ENCODE measurements around the gene PDILT.

The PDILT gene

DNA sequence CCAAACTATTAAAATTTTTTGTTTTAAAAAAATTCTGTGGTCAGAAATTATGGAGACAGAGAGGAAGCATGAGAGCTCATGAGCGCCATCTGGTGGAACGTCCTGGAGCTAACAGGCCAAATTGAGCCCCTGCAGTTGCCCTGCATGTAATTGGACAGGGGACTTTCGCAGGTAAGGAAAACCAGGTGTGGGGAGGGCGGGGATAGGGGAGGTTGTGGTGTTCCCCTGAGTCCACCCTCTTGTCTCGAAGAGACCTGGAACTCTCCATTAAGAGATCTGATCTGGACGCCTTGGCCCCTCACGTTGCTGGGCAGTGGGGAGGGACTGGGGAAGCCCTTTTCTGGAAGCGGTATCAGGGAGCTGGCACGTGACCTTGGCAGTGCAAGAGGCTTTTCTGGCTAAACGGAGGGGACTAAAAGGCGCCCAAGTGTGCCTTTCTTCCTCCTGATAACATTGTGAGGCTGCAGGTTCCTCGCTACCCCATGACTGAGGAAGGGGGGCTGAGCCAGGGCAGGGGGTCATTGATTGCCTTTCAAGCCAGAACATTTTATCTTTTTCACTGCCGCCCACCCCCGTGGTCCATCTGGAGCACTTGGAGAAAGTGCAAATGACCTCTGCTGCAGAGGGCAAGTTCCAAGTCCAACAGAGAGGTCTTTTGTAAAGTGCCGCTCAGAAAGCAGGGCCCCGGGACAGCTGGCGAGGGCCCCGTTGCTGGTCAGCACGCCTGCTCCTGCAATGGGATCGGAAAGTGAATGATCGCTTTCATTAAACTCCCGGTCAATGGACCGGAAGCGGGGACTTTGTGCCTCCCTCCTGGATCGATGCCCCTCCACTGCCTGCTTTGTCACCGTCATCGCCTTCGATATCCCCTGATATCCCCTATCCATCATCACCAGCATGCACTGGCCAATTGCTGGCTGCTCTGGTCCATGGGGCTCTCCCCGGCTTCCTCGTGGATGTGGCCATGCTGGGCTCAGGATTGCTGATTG lies 18.4 kb downstream of the PDILT start:
- H3K9ac ChIP-seq (ENCODE audit: low read length): no peak overlapping the region
- H3K36me3 ChIP-seq (ENCODE audit: control insufficient read depth, insufficient read depth, low read length): no peaks in the 10 kb centered on the region
- H3K9me3 ChIP-seq (ENCODE audit: control insufficient read depth, insufficient read depth, low read depth, low read length): no peaks in the 10 kb centered on the region
- H3K4me3 ChIP-seq (ENCODE audit: low read depth, low read length): peak overlapping the region; percentile 50
- H3K27ac ChIP-seq (ENCODE audit: low read depth, low read length): no peak overlapping the region
- 0 out of 2 replicates have a peak, but pooled peaks cover 9% of the 10 kb centered on the region for H3K4me1 ChIP-seq (ENCODE audit: control insufficient read depth, insufficient read depth, low read length)
- peaks cover 8% of the 10 kb centered on the region; the same call in 1 of the 2 replicates for H3K27me3 ChIP-seq (ENCODE audit: control insufficient read depth, insufficient read depth, low read length)

GRCh38 chr16:20383106-20384029 lies 21.2 kb downstream of the PDILT start:
- H3K36me3 ChIP-seq (ENCODE audit: control insufficient read depth, insufficient read depth, low read length): no peaks in the 10 kb centered on the region
- H3K4me3 ChIP-seq (ENCODE audit: low read depth, low read length): no peak overlapping the region
- peaks cover 8% of the 10 kb centered on the region; the same call in 1 of the 2 replicates for H3K27me3 ChIP-seq (ENCODE audit: control insufficient read depth, insufficient read depth, low read length)
- no peaks in the 10 kb centered on the region for H3K9me3 ChIP-seq (ENCODE audit: control insufficient read depth, insufficient read depth, low read depth, low read length)
- H3K27ac ChIP-seq (ENCODE audit: low read depth, low read length): no peak overlapping the region
- no peak overlapping the region for H3K9ac ChIP-seq (ENCODE audit: low read length)
- 0 out of 2 replicates have a peak, but pooled peaks cover 9% of the 10 kb centered on the region for H3K4me1 ChIP-seq (ENCODE audit: control insufficient read depth, insufficient read depth, low read length)

- Histone ChIP-seq H3K27me3 (ENCODE audit: control insufficient read depth, insufficient read depth, low read length) (peaks cover 8% of the 10 kb centered on the region; the same call in 1 of the 2 replicates), H3K27ac (ENCODE audit: low read depth, low read length) (no peak overlapping the region), H3K4me1 (ENCODE audit: control insufficient read depth, insufficient read depth, low read length) (0 out of 2 replicates have a peak, but pooled peaks cover 9% of the 10 kb centered on the region), H3K4me3 (ENCODE audit: low read depth, low read length) (no peak overlapping the region), H3K9ac (ENCODE audit: low read length) (no peak overlapping the region), H3K9me3 (ENCODE audit: control insufficient read depth, insufficient read depth, low read depth, low read length) (no peaks in the 10 kb centered on the region), H3K36me3 (ENCODE audit: control insufficient read depth, insufficient read depth, low read length) (no peaks in the 10 kb centered on the region)
Measured at GRCh38 chr16:20382202-20382948, 22.2 kb downstream of the PDILT start.

GRCh38 chr16:20380782-20381181 lies 23.8 kb downstream of the PDILT start:
- H3K27ac ChIP-seq (ENCODE audit: low read depth, low read length): no peak overlapping the region
- H3K4me1 ChIP-seq (ENCODE audit: control insufficient read depth, insufficient read depth, low read length): 0 out of 2 replicates have a peak, but pooled peaks cover 4% of the 10 kb centered on the region
- no peaks in the 10 kb centered on the region for H3K27me3 ChIP-seq (ENCODE audit: control insufficient read depth, insufficient read depth, low read length)
- H3K4me3 ChIP-seq (ENCODE audit: low read depth, low read length): no peak overlapping the region
- H3K36me3 ChIP-seq (ENCODE audit: control insufficient read depth, insufficient read depth, low read length): no peaks in the 10 kb centered on the region
- H3K9ac ChIP-seq (ENCODE audit: low read length): no peak overlapping the region
- H3K9me3 ChIP-seq (ENCODE audit: control insufficient read depth, insufficient read depth, low read depth, low read length): no peaks in the 10 kb centered on the region

DNA sequence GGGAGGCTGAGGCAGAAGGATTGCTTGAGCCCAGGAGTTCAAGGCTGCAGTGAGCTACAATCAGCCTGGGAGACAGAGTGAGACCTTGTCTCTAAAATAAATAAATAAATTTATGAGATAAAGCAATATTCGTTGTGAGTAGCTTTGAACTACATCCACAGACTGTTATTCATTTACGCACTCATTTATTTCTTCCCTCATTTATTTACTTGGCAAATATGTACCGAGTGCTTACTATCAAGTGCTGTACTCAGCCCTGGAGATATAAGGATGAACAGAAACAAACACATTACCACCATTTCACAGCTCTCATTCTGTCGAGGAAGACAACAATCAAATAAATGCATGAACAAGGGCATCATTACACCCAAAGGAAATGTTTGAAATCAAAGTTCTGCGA lies 27.4 kb downstream of the PDILT start:
- H3K27ac ChIP-seq (ENCODE audit: low read depth, low read length): no peak overlapping the region
- H3K9me3 ChIP-seq (ENCODE audit: control insufficient read depth, insufficient read depth, low read depth, low read length): no peaks in the 10 kb centered on the region
- H3K9ac ChIP-seq (ENCODE audit: low read length): no peak overlapping the region
- no peak overlapping the region for H3K4me3 ChIP-seq (ENCODE audit: low read depth, low read length)
- no peaks in the 10 kb centered on the region for H3K36me3 ChIP-seq (ENCODE audit: control insufficient read depth, insufficient read depth, low read length)
- H3K4me1 ChIP-seq (ENCODE audit: control insufficient read depth, insufficient read depth, low read length): no peaks in the 10 kb centered on the region
- no peaks in the 10 kb centered on the region for H3K27me3 ChIP-seq (ENCODE audit: control insufficient read depth, insufficient read depth, low read length)

GRCh38 chr16:20372701-20373100 lies 31.8 kb downstream of the PDILT start:
- Histone ChIP-seq H3K27ac (ENCODE audit: low read depth, low read length) (no peak overlapping the region), H3K9ac (ENCODE audit: low read length) (no peak overlapping the region), H3K36me3 (ENCODE audit: control insufficient read depth, insufficient read depth, low read length) (no peaks in the 10 kb centered on the region), H3K27me3 (ENCODE audit: control insufficient read depth, insufficient read depth, low read length) (peaks cover 5% of the 10 kb centered on the region; the same call in 1 of the 2 replicates), H3K4me1 (ENCODE audit: control insufficient read depth, insufficient read depth, low read length) (no peaks in the 10 kb centered on the region), H3K9me3 (ENCODE audit: control insufficient read depth, insufficient read depth, low read depth, low read length) (no peaks in the 10 kb centered on the region), H3K4me3 (ENCODE audit: low read depth, low read length) (no peak overlapping the region)

DNA sequence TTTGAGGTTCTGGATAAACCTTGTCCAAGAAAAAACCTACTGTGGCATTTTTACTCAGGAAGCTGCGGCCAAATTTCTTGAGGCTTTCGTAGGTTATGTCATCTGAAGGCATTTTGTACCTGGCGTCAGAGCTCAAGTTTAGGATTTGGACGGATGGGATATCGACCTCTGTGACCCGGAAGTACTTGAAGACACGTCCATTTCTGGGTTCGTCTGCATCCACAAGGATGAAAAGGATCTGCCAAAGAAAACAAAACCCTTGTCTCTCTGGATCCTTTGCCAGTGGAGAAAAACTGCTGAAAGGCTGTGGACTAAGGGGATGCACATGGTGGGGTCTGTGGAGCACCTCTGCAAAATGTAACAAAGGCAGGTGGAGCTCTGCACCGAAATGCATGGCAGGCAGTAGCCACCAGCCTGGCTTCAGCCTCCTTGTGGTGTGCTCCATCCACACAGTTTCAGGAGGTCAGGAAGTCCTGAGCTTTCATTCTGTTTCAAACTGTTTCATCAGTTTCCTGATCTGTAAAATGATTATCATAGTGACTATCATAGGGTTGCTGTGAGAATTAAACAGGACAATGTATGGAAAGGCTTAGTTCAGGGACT lies 35.0 kb downstream of the PDILT start:
- H3K9me3 ChIP-seq (ENCODE audit: control insufficient read depth, insufficient read depth, low read depth, low read length): no peaks in the 10 kb centered on the region
- H3K9ac ChIP-seq (ENCODE audit: low read length): no peak overlapping the region
- H3K4me3 ChIP-seq (ENCODE audit: low read depth, low read length): no peak overlapping the region
- peaks cover 8% of the 10 kb centered on the region; the same call in 1 of the 2 replicates for H3K27me3 ChIP-seq (ENCODE audit: control insufficient read depth, insufficient read depth, low read length)
- H3K4me1 ChIP-seq (ENCODE audit: control insufficient read depth, insufficient read depth, low read length): no peaks in the 10 kb centered on the region
- H3K27ac ChIP-seq (ENCODE audit: low read depth, low read length): no peak overlapping the region
- no peaks in the 10 kb centered on the region for H3K36me3 ChIP-seq (ENCODE audit: control insufficient read depth, insufficient read depth, low read length)

DNA sequence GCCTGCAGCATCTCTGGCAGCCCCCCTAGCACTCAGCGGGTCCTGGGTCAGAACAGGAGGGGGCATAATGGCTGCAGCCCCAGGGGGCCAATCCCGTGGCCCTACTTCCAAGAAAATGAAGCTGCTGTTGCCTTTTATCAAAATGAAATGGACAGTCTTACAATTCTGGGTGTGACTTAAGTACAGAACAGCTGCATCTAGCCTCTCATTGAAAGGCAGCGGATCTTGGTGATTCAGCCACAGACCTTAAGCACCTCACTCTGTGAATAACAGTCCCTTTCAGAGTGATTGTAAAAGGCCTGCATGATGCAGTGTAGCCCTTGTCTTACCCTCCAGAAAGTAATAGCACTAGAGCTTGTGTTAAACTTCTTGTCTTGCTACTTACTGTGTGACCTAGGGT lies 40.5 kb downstream of the PDILT start:
- Histone ChIP-seq H3K36me3 (ENCODE audit: control insufficient read depth, insufficient read depth, low read length) (no peaks in the 10 kb centered on the region), H3K27me3 (ENCODE audit: control insufficient read depth, insufficient read depth, low read length) (peaks cover 18% of the 10 kb centered on the region), H3K9me3 (ENCODE audit: control insufficient read depth, insufficient read depth, low read depth, low read length) (no peaks in the 10 kb centered on the region), H3K4me3 (ENCODE audit: low read depth, low read length) (no peak overlapping the region), H3K4me1 (ENCODE audit: control insufficient read depth, insufficient read depth, low read length) (no peaks in the 10 kb centered on the region), H3K27ac (ENCODE audit: low read depth, low read length) (no peak overlapping the region), H3K9ac (ENCODE audit: low read length) (no peak overlapping the region)

DNA sequence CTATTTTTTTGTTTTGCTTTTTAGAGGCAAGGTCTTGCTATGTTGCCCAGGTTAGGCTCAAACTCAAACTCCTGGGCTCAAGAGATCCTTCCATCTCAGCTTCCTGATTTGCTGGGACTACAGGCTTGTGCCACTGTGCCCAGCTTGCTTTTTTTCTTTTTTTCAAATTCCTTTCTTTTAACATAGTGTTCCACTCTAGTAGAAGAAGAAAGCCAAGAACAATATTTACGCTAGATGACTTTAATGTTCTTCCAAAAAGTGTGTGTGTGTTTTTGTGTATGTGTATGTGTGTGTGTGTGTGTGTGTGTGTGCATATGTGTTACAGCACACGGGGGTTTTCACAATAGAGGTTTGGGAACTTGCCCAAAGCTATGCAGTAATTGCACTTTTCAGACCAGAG lies 41.3 kb downstream of the PDILT start:
- no peaks in the 10 kb centered on the region for H3K36me3 ChIP-seq (ENCODE audit: control insufficient read depth, insufficient read depth, low read length)
- no peak overlapping the region for H3K4me3 ChIP-seq (ENCODE audit: low read depth, low read length)
- no peak overlapping the region for H3K9ac ChIP-seq (ENCODE audit: low read length)
- H3K4me1 ChIP-seq (ENCODE audit: control insufficient read depth, insufficient read depth, low read length): no peaks in the 10 kb centered on the region
- H3K9me3 ChIP-seq (ENCODE audit: control insufficient read depth, insufficient read depth, low read depth, low read length): no peaks in the 10 kb centered on the region
- H3K27ac ChIP-seq (ENCODE audit: low read depth, low read length): no peak overlapping the region
- peaks cover 22% of the 10 kb centered on the region for H3K27me3 ChIP-seq (ENCODE audit: control insufficient read depth, insufficient read depth, low read length)

- H3K36me3 ChIP-seq (ENCODE audit: control insufficient read depth, insufficient read depth, low read length): no peaks in the 10 kb centered on the region
- H3K9ac ChIP-seq (ENCODE audit: low read length): no peak overlapping the region
- peaks cover 15% of the 10 kb centered on the region for H3K27me3 ChIP-seq (ENCODE audit: control insufficient read depth, insufficient read depth, low read length)
- H3K9me3 ChIP-seq (ENCODE audit: control insufficient read depth, insufficient read depth, low read depth, low read length): no peaks in the 10 kb centered on the region
- H3K27ac ChIP-seq (ENCODE audit: low read depth, low read length): no peak overlapping the region
- H3K4me3 ChIP-seq (ENCODE audit: low read depth, low read length): no peak overlapping the region
- H3K4me1 ChIP-seq (ENCODE audit: control insufficient read depth, insufficient read depth, low read length): no peaks in the 10 kb centered on the region
Measured at GRCh38 chr16:20359997-20360396, 44.5 kb downstream of the PDILT start.
